ENCODE data around the gene BAIAP2. TPM values are rescaled to one million over a fixed set of nuclear protein-coding genes. Genes with fewer than 3 reads are reported as not detected.

The BAIAP2 gene
- total RNA-seq, 3 donors from 2014 or later, result 21.0 to 47.0 (median 37.6) TPM

GRCh38 chr17:81091774-81092517 is 57.0 kb downstream of the BAIAP2 start:
- no peak for TF ChIP-seq CTCF (IDR thresholded peaks at IDR 0.05)
- TF ChIP-seq POLR2AphosphoS5 (IDR thresholded peaks at IDR 0.05), result no peak
- no peak for TF ChIP-seq POLR2A (IDR thresholded peaks at IDR 0.05)
- H3K27me3 ChIP-seq, result no peaks in the 10 kb centered on the region
- no peak for DNase-seq (ENCODE audit: low spot score in 2 of 2)
- H3K4me3 ChIP-seq, result no peak overlapping the region
- H3K4me1 ChIP-seq, result peaks cover 10 to 15% of the 10 kb centered on the region in 2 donors
- H3K9me3 ChIP-seq, result no peaks in the 10 kb centered on the region
- no peak overlapping the region for H3K27ac ChIP-seq
- intact Hi-C loops (cut with DNase I; ENCODE audit: low total_unique reads), result loop anchor here (2.0 kb wide), 1 partner anchor 65 kb away; no protein-coding TSS in a partner anchor
- no peaks in the 10 kb centered on the region for H3K36me3 ChIP-seq

- intact Hi-C loops (cut with DNase I; ENCODE audit: low total_unique reads), result no loop called here
- H3K36me3 ChIP-seq, result no peaks in the 10 kb centered on the region
- peaks cover 12 to 21% of the 10 kb centered on the region in 2 donors for H3K4me1 ChIP-seq
- no peak overlapping the region for H3K27ac ChIP-seq
- TF ChIP-seq CTCF (IDR thresholded peaks at IDR 0.05) (no peak), POLR2A (IDR thresholded peaks at IDR 0.05) (no peak), POLR2AphosphoS5 (IDR thresholded peaks at IDR 0.05) (no peak)
- H3K27me3 ChIP-seq, result no peaks in the 10 kb centered on the region
- no peaks in the 10 kb centered on the region for H3K9me3 ChIP-seq
- DNase-seq (ENCODE audit: low spot score in 2 of 2), result no peak
- no peak overlapping the region for H3K4me3 ChIP-seq
These were observed 57.7 kb downstream of the BAIAP2 start for GRCh38 chr17:81092518-81093095.

GRCh38 chr17:81093619-81094508 is 58.9 kb downstream of the BAIAP2 start:
- Histone ChIP-seq H3K9me3 (no peaks in the 10 kb centered on the region), H3K27me3 (no peaks in the 10 kb centered on the region), H3K36me3 (no peaks in the 10 kb centered on the region), H3K4me3 (no peak overlapping the region), H3K4me1 (peaks cover 12 to 25% of the 10 kb centered on the region in 2 donors), H3K27ac (peak overlapping the region; percentile 81 to 94)
- DNase-seq (ENCODE audit: low spot score in 2 of 2), result no peak
- TF ChIP-seq CTCF (IDR thresholded peaks at IDR 0.05), result no peak
- no peak for TF ChIP-seq POLR2AphosphoS5 (IDR thresholded peaks at IDR 0.05)
- TF ChIP-seq POLR2A (IDR thresholded peaks at IDR 0.05), result no peak
- intact Hi-C loops (cut with DNase I; ENCODE audit: low total_unique reads), result no loop called here

GRCh38 chr17:81094509-81095382 is 59.8 kb downstream of the BAIAP2 start:
- Histone ChIP-seq H3K27ac (peak overlapping the region; percentile 81 to 94), H3K27me3 (no peaks in the 10 kb centered on the region), H3K9me3 (no peaks in the 10 kb centered on the region), H3K36me3 (no peaks in the 10 kb centered on the region), H3K4me1 (peaks cover 12 to 25% of the 10 kb centered on the region in 2 donors), H3K4me3 (peak overlapping the region in 1 of 3 donors; percentile 41)
- intact Hi-C loops (cut with DNase I; ENCODE audit: low total_unique reads), result no loop called here
- TF ChIP-seq CTCF (IDR thresholded peaks at IDR 0.05), result peak in 1 of 3 donors; percentile 30
- TF ChIP-seq POLR2AphosphoS5 (IDR thresholded peaks at IDR 0.05), result peak in 1 of 3 donors; percentile 58
- TF ChIP-seq POLR2A (IDR thresholded peaks at IDR 0.05), result no peak
- DNase-seq (ENCODE audit: low spot score in 2 of 2), result peak; percentile 78 to 82

All from breast epithelium (tissue), 4 donors.